ENCODE results near the gene MRPL40.

DNA sequence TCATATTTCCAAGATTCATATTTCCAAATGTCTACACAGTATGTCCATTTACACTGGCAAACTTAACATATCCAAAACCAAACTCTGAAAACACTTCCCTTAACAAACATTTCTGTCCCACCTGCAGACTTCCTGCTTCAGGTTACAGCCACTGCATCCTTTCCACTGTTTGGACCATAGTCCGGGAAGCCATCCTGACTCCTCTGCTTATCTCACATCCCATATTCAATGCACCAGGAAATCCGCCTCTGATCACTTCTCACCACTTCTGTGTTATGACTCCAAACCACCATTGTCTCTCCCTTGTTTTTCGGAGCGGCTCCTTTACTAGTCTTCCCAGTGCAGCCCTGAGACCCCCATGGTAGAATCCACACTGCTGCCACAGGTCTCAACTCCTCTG is 30.9 kb upstream of the MRPL40 start:
- TF ChIP-seq, protein P1, sequence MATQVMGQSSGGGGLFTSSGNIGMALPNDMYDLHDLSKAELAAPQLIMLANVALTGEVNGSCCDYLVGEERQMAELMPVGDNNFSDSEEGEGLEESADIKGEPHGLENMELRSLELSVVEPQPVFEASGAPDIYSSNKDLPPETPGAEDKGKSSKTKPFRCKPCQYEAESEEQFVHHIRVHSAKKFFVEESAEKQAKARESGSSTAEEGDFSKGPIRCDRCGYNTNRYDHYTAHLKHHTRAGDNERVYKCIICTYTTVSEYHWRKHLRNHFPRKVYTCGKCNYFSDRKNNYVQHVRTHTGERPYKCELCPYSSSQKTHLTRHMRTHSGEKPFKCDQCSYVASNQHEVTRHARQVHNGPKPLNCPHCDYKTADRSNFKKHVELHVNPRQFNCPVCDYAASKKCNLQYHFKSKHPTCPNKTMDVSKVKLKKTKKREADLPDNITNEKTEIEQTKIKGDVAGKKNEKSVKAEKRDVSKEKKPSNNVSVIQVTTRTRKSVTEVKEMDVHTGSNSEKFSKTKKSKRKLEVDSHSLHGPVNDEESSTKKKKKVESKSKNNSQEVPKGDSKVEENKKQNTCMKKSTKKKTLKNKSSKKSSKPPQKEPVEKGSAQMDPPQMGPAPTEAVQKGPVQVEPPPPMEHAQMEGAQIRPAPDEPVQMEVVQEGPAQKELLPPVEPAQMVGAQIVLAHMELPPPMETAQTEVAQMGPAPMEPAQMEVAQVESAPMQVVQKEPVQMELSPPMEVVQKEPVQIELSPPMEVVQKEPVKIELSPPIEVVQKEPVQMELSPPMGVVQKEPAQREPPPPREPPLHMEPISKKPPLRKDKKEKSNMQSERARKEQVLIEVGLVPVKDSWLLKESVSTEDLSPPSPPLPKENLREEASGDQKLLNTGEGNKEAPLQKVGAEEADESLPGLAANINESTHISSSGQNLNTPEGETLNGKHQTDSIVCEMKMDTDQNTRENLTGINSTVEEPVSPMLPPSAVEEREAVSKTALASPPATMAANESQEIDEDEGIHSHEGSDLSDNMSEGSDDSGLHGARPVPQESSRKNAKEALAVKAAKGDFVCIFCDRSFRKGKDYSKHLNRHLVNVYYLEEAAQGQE (IDR thresholded peaks at IDR 0.05; ENCODE audit: borderline replicate concordance): no peak
- TF ChIP-seq, protein P2, sequence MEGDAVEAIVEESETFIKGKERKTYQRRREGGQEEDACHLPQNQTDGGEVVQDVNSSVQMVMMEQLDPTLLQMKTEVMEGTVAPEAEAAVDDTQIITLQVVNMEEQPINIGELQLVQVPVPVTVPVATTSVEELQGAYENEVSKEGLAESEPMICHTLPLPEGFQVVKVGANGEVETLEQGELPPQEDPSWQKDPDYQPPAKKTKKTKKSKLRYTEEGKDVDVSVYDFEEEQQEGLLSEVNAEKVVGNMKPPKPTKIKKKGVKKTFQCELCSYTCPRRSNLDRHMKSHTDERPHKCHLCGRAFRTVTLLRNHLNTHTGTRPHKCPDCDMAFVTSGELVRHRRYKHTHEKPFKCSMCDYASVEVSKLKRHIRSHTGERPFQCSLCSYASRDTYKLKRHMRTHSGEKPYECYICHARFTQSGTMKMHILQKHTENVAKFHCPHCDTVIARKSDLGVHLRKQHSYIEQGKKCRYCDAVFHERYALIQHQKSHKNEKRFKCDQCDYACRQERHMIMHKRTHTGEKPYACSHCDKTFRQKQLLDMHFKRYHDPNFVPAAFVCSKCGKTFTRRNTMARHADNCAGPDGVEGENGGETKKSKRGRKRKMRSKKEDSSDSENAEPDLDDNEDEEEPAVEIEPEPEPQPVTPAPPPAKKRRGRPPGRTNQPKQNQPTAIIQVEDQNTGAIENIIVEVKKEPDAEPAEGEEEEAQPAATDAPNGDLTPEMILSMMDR (IDR thresholded peaks at IDR 0.05; ENCODE audit: poor library complexity, severe bottlenecking): no peak
- TF ChIP-seq EZH2 (IDR thresholded peaks at IDR 0.05; ENCODE audit: borderline replicate concordance, insufficient read depth, low read length, poor library complexity, severe bottlenecking) (no peak), POLR2AphosphoS5 (IDR thresholded peaks at IDR 0.05) (no peak), EP300 (conservative IDR thresholded peaks at IDR 0.05; ENCODE audit: poor library complexity, severe bottlenecking) (no peak)
